ENCODE results near the gene F11.
A peak's percentile ranks its signal among the peaks of the same experiment; 100 is the strongest.
"Not testable (repeated sequence)": the region's sequence is repeated elsewhere in the genome, so short reads cannot be mapped to it uniquely, and the experiment has no call there.

F11 gene

DNA sequence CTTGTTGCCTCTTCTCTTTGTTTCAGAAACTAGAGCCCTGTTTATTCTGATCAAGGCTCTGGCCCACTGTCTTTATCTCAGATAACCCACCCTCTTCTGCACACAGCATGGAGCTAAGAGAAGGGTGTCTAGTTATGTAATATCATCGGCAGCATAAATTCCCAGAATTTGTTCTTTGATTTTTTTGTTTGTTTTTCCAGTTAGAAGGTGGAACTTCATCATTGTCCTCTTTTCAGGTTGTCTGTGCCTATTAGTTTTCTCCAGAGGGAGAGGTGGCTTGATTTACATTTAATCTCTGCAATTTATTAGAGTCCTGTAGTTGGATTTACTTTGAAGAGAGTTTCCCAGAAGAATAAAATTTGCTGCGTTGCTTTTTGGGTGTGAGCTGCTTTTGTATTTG, 15.2 kb upstream of the F11 start:
- no peak for DNase-seq

DNA sequence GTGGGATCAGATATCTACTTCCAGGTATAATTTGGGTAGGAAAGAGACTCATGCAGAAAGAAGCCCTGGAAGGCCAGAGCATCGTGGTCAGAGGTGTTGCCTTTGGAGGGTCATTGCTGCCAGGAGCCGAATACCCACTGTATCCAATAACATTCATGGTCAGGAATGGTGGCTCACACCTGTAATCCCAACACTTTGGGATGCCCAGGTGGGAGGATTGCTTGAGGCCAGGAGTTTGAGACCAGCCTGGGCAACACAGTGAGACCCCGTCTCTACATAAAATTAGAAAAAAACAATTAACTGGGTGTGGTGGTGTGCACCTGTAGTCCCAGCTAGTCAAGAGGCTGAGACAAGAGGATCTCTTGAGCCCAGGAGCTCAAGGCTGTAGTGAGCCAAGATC, 10.9 kb upstream of the F11 start:
- no peak for DNase-seq

DNA sequence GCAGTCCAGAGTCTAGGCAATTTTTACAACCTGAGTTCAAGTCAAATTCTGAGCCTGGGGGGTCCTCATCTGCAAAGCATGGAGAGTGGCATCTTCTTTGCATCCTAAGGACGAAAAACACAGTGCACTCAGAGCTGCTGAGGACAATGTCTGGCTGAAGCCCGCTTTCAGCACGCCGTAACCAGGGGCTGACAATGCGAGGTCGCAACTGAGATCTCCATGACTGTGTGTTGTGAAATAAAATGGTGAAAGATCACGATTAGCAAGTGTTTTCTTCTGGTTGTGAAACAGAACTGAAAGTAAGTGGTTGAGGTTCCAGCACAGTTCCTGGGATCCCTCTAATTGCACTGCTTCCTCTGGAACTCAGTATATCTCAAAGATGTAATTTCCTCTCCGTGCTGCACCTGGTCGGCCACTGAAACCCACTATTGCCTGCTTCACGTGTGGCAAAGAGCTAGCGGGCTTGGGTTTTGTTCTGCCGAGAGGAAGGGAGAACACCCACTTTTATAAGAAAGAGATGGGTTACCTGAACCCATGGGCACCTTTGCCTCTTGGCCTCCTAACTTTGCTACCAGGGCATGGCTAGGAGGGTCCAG, 7.7 kb upstream of the F11 start:
- no peak for DNase-seq

DNA sequence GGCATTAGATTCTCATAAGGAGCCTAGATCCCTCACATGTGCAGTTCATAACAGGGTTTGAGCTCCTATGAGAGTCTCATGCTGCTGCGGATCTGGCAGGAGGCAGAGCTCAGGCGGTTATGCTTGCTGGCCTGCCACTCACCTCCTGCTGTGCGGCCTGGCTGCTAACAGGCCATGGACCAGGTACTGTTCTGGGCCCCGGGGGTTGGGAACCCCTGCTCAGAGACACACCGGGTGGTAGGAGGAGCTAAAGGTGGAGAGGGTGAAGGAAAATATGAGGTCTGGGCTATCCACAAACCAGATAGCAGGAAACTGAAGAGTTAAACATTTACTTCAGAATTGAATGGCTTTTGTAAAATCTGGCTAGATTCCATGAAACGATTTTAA, 5.9 kb upstream of the F11 start:
- no peak for DNase-seq

DNA sequence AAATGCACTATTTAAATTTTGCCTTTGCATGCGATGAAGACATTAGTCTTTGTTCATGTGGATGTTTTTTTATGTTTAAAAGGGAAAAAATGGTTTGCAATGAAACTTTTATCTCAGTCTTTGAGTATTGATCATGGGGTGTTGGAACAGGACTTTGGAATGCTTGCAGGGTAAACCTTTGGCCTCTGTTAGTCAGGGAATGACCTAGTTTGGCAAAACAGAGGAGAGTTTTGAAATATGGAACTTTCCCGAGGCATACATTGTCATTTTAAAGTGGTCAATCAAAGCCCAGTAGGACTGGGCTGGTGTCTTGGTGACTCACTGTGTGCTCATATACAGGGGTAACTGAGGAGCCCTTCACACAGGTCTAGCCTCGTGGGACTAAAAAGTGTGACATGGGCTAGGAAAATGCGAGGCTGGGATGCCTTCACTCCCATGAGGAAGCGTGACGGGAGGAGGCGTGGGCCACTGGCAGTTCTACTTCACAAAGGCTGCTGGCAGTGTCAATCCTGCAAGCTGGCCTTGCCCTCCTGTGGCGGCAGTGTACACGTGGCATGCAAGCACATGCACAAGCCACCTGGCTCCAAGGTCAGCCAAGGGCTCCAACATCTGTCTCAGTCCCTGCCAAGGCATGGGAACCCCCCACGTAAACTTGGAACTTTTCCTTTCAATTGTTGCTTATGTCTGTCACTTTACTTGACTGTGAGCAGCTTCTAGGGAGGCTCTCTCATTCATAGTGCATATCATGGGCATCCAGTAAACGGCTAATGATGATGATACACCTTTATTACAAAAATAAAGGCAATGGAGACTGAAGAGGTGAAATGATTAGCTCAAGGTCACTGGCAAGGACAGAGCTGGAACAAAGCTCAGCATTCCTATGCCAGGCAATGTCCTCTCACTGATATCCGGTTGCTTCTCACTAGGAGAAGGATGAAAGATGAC, 5.2 kb upstream of the F11 start:
- DNase-seq: no peak

DNA sequence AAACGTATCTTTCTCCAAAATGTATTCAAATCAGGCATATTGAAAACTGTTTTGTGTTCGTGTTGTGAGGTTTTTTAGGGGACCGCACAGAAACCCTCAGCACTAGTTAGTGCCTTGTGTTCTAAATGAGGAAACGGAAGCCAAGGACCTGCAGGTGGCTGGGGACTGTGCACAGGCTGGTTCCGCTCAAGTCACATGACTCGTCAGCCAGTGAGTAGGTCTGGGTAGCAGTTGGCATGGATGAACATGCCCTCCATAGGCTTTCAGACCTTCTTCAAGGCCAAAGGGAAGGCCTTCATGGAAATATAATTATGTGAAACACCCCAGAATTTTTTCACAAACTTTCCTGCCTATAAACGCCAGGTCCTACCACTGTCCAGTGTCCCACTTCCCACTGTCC, 1.3 kb upstream of the F11 start:
- DNase-seq: no peak

DNA sequence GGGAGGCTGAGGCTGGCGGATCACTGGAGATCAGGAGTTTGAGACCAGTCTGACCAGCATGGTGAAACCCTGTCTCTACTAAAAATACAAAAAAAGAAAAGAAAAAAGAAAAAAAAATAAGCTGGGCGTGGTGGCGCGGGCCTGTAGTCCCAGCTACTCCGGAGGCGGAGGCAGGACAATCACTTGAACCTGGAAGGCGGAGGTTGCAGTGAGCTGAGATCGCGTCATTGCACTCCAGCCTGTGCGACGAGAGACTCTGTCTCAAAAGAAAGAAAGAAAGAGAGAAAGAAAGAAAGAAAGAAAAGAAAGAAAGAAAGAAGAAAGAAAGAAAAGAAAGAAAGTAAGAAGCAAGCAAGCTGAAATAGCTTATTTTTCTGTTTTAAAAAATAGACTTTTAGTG, 739 bp upstream of the F11 start:
- DNase-seq: not testable (repeated sequence)

DNA sequence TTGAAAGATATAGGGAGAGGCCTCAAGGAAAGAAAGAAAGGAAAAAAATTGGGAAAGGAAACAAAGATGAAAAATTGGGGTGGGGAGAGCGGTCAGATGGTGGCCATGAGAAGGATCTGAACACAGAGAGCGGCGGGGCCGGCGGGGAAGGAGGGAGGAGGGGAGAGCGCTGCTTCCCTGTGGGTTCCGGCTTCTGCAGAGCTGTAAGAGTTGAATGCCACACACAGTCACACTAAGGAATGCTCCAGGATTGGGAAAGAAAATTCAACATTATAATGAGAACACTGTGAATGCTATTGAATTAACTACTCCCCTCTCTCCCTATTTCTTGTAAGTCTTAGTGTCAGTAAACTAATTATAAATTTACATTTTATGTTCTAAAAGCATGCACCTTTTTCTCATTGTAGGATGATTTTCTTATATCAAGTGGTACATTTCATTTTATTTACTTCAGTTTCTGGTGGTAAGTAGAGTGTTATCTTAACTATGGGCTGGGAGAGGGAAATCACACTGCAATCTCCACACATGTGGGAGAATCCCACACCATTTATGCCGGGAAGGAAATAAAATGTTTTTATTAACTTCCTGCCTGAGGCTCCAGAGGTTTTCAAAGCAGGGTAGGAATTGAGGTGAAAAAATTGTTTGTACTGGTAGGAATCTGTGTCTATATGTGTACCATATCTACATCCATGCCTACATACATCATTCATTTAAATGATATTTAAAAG, 904 bp downstream of the F11 start:
- no peak for DNase-seq

DNA sequence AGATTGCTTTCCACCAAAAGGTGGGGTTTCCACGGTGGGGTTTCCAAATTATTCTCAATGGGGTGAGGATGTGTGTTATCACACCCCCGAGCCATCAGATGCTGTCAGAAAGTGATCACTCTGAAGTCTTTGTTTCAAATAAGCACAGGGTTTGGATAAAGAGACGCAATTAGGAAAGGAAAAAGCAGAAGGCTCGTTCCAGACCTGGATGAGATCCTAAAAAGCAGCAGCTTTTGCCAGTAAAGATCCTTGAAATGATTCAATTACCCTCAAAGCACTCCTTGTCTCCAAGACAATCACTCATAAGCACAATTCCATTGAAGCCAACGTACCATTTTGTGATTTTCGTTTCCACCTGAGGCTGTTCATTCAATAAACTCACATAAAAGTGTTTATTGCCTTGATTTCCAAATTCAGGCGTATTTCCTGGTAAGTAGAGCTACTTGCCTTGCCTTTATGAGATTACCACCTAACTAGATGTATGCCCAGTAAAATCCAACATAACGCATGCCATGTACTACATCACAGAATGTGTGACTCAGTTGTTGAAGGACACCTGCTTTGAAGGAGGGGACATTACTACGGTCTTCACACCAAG, 5.2 kb downstream of the F11 start:
- DNase-seq: peak; percentile 12

DNA sequence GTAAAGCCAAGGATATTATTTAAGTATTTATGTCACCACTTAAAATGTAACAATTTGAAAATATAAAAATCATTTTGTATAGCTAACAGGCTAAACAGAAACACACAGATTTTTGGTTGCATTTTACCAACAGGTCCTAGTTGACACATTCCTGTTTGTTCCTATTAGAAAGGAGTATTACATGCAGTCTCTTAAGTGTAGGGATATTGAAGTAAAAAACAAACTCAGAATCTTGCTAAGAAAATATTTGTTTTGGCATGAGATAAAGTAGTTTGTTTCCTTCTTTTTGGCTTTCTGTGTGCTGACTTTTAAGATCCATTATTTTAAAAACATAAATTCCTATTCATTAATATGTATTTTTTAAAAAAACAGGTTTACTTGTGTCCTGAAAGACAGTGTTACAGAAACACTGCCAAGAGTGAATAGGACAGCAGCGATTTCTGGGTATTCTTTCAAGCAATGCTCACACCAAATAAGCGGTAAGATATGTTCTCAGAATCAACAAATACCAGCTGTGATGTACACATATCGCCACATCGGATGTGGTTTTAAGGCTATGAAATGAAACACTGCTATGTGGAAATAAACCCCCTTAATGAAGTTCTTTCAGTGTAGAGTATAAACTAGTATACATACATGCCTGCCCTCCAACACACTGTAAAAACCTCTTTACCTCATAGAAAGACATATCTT, 6.9 kb downstream of the F11 start:
- no peak for DNase-seq

DNA sequence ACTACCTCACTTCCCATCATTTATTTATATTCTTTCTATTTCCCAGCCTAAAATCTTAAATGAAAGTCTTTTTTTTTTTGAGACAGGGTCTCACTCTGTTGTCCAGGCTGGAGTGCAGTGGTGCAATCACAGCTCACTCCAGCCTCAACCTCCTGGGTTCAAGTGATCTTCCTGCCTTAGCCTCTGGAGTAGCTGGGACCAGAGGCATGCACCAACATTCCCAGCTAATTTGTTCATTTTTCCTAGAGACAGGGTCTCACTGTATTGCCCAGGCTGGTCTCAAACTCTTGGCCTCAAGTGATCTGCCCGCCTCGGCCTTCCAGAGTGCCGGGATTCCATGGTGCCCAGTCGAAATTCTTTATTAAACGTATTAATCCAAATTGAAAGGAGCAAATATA, 7.4 kb downstream of the F11 start:
- not testable (repeated sequence) for DNase-seq

DNA sequence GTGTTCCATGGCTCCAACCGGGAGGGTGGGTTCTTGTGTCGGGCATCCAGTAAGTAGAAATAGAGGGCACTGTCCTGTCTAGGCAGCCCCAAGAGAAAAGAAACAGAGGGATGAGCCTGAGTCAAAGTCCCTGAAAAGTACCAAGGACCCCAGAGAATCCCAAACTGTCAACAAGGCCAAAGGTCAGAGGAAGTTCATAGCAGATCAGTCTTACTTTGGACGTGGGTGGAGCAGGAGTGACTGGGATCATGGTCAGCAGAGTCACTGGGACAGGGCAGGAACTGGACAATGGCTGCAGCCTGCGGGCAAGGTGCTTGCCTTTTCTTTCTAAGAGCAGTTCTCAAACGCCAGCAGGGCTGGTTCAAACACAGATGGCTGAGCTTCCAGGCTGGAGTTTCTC, 17.3 kb downstream of the F11 start:
- DNase-seq: no peak

DNA sequence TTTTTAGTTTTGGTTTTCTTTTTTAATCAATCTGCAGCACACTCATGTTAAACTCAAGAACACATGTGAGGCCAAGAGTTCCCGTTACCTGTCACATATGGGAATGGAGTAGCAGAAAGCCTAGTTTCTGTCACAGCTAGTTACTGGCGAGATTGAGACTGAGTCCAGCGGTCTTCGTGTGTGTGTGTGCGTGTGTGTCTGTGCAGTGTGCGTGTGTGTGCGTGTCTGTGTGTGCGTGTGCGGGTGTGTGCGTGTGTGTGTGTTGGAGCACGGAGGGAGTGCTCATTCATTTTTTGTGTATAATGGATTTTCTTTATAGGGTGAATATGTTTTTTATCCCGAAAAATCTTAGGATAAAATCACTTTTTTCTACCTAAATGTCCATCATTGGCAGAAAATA, 19.2 kb downstream of the F11 start:
- DNase-seq: no peak

DNA sequence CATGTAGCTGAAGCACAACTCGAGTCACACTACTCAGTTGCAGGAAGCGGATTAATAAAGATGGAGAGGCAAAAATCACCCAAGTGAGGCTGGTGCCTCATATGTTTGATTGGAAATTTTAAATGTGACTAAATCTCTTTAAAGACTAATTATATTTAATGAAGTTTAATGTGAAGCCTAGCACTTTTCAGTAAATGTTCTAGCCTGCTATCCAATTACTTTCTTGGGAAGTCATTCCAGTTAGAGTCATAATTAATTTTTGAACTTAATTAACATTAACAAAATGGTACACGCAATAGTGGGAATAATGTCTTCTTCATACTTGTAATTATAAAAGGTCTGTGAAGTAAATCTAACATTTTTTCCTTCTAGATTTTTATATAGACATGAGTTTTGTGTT, 20.6 kb downstream of the F11 start:
- no peak for DNase-seq

DNA sequence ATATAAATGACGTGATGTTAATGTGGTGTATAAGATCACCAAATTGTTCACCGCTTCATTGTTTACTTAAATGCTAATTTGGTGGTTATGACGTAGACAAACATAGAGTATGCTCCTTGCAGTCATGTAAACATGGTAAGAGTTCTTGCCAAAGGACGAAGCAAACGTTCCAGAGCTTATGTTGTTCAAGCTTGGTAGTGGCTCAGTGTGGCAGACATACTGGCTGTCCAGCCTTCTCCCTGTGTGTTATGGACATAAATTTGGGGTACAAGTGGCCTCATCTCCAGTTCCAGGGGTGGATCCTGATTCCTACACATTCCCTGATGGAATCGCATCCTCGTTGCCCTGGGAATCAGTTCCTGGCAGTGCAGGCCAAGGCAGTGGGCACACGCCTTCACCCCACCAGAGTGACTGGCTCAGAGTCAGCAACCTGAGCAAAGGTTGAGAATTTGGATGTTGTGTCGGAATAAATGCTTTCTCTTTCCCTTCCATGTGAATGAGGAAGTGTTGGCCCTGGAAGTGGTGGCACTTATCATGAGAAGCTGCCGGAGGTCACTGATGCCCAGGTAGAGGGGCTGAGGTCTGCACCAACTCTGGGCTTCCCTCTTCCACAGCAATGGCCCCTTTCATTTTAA, 25.4 kb downstream of the F11 start:
- DNase-seq: no peak

DNA sequence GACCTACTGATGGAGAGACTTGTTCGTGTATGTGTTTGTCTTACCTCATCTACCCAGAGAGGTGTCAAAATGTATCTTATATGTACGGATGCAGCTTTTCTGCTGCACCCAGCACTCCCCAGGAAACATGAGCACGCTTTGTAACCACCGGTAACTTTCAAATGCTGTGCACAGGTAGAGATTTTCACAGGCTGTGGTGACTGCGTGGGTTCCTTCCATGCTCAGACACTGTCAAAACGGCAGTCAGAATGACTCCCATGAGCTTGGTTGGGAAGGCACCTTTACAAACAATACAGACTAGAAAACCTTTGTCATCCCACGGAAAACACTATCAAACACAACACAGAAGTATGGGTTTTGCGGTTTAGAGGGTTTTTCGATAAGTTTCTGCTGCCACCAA, 28.2 kb downstream of the F11 start:
- no peak for DNase-seq

DNA sequence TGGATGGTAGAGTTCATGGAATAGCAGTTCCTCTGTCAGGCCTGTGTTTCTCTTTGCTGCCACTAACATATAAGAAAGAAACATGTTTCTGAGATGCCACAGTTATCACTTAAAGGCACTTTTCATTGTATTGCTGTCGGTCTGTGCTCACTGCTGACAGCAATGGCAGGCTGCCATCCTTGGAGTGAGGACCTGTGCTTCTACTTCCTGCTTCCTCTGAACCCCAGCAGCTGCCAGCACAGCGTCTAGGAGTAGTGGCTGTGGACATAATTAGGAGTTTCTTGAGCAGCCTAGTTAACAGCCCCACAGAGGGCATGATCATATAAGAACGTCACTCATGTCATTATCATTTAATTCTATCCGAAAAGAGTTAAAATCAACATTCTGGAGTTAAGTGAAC, 30.5 kb downstream of the F11 start:
- no peak for DNase-seq

DNA sequence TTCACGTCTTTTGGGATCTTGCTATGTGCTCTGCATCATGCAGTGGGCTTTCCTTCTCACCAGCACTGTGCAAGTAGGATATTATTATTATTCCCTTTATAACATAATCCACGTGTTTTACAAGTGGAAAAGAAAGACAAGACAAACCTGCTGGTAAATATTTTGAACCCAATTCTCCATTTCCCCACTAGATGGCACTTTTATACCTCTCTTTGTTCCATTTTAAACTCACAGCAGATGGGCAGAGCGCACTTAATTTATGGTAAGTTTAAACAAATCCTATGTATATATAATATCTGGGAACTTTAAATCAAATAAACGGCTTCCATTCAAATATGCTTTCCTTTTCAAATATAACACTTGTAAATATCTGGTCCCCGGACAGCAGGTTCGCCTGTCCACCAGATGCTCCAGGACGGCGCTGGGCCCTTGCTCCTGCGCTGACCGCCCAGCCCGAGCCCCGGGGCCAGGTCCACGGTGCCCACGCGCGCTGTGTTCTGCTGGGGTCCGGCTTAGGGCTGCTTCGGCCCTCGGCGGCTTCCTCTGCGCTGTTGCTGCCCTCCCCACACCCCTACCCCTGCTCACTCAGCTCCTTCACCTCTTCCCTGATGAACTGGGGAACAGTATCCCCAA, 31.1 kb downstream of the F11 start:
- DNase-seq: peak; percentile 81

DNA sequence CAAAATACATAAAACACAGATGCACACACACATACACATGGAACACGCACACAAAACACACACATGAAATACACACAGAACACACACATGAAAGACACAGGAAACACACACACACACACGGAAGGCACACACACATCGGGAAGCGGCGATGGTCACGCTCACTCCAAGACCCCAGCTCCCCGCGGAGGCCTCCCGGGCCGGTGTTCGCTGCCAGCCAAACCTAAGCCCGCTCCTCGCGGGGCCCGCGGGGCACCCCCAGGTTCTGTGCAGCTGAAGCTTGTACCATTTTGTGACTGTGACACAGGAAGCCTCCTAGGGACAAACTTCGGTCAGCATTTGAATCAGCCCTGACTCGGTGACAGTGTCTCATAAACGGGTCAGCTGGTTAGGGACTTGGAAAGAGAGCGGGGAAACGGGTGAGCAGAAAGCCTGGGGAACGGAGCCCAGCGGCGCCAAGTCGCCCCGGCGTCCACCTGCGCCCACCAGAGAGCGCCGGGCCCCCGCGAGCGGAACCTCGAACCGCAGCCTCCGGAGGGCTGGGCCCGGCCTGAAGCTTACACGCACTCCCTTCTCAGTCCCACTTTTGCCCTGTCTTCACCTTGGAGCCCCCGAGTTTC, 32.1 kb downstream of the F11 start:
- no peak for DNase-seq

DNA sequence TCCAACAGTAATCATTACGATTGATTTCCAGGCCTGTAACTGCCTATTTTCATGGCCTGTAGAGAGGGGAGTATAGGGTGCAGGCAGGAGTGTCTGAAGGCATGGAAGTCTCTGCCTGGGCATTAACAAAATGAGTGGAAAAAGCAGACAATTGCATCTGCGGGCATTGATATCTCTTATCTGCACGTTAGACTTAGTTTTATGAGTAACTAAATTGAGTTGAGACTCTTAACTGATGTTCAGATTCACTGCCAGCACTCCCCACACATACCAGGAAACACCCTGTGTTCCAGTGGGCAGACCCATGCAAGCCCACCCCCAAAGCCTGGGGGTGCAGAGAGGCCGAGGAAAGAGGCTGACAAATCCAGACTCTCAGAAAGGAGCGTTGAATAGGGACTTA, 33.3 kb downstream of the F11 start:
- no peak for DNase-seq

DNA sequence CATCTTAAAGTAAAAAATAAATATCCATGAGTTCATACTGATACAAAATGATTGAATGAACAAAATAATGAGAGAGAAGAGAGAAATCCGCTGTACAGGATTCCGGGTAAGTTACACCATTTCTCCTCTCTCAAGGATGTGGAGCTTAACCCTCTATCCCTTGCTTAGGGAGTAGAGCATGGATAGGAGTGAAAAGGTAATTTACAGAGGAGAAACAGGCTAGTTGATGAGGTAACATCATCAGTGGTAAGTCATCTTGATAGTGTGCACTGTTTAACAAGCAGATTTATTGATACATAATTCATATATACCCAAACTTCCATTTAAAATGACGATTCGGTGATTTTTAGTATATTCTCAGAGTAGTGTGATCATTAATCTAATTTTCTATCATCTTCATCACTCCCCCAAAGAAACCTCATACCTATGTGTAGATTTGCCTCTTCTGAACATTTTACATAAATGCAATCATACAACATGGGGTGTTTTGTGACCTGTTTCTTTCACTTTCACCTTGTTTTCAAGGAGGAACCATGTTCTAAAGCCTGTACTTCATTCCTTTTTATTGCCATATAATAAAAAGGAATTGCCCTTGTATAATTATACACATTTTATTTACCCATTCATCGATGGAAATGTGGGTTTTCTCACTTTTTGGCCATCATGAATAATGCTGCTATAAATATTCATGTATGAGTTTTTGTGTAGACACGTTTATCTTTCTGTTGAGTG, 34.8 kb downstream of the F11 start:
- no peak for DNase-seq
